GM19397 (cell line): ENCODE results near the gene SEMA3G.

ENCODE experiments used
- ATAC-seq: cut with Tn5 transposase; IDR thresholded peaks from one replicate; pipeline ENCODE4 v1.9.1; 2021; ENCODE audit warnings: mild to moderate bottlenecking, moderate library complexity; ENCODE audit not compliant: unreplicated experiment

The SEMA3G gene

GRCh38 chr3:52423173-52423572 lies 21.7 kb downstream of the SEMA3G start:
- ATAC-seq, result no peak

- ATAC-seq, result no peak
Measured at GRCh38 chr3:52422669-52423068, 22.2 kb downstream of the SEMA3G start.

DNA sequence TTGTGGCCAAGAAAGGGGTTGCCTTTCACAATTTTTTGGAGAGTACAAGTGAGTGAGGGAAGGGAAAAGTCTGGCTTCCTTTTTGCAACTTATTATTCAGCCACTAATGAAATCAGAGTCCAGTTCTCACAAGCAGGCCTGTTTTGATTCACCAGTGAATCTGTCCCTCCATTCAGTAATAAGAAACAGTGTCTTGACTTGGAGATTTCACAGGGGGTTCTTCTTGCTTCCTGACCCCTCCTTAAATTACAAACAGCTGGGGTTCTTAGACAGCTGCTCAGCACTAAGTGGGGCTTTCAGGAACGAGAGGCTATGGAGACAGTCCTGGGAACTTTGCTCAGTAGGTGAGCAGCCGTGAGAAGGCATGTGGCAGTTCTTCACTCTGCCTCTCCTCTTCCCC lies 24.5 kb downstream of the SEMA3G start:
- ATAC-seq, result no peak

GRCh38 chr3:52415800-52416199 lies 29.1 kb downstream of the SEMA3G start:
- no peak for ATAC-seq

DNA sequence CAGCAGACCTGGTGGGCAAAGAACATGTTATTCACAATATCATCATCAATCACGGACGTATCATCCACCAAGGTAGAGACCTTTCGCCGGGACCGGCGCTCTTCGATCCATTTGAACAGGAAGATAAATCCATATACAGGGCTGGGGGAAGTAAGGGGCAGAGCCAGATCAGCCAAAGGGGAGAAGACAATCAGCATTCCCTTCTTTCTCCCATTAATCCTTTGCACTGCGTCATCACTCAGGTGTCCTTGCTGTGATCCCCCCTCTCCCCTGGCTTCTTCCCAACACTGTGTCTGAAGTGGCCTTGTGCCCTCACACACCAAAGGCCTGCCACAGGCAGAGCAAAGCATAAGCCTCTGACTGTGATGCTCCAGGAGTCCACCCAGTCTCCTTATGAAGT lies 36.4 kb downstream of the SEMA3G start:
- ATAC-seq, result no peak

DNA sequence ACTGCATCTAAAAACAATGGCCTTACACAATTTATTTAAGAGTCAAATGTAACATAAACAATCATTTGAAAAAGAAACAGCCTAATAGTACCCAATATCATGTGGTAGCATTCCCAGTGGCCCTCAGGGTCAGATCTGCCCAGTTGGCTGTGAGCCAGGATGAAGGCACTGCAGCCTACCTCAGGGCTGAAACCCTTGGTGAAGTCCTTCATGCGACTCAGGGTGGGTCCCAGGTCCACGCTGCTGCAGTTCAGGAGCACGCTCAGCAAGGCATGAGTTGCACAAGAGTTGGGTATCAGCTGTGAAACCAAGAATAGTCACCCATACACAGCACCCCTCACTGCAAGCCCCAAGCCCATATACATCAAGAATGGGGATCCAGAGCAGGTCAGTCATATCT lies 37.1 kb downstream of the SEMA3G start:
- no peak for ATAC-seq

- ATAC-seq, result no peak
Measured at GRCh38 chr3:52406791-52407510, 38.0 kb downstream of the SEMA3G start.

DNA sequence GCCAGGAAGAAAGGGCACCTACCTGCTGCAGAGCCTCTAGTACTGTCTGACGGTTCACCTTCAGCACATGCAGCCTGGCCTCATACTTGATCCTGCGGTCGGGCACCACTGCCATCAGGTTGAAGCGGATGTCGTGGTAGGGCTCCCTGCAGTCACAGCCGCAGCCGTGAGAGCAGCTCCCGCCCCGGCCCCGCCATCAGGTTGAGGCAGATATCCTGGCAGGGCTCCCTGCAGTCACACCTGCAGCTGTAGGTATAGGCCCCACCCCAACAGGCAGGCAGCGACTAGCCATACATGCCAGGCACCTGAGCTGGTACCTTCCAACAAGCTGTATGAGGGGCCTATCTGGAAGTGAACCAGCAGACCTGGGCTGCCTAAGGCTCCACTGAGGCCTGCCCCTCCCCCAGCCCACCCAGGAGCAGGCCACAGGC lies 38.7 kb downstream of the SEMA3G start:
- ATAC-seq, result no peak

- no peak for ATAC-seq
Measured at GRCh38 chr3:52405601-52406110, 39.2 kb downstream of the SEMA3G start.

DNA sequence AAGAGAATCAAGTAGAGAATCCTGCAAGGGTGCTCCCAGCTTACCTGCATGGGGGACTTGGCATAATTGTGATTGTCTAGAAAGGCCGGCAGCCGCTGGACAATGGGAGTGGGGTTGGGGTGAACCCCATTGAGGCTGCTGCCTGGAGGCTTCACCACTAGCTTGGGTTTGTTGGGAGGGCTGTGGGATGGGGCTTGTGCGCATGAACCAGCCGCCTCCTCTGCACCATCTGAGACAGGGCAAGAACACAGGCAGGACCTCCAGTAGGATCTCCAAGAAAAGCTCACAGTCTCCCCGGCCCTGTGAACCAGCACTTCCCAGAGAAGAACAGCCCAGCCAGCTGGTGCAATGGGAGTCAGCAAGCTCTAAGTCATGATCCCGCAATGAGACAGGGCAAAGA lies 39.8 kb downstream of the SEMA3G start:
- no peak for ATAC-seq

DNA sequence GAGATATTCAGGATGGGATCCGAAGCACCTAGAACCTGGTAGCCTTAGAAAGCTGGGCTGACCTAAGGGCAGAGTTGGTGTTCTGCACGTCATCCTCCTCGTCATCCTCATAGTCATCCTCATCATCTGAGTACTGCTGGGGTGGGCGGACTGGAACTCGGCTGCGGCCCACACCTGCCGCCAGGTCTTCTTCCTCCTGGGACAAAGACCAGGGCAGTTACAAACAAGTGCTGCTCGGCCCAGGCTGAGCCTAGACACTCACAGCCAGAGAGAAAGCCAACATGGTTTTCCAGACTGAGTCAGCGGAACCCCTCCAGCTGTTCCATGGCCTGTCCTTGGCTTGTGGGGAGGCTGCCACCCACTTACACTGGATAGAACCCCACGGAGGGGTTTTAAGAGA lies 40.5 kb downstream of the SEMA3G start:
- ATAC-seq, result no peak

GRCh38 chr3:52403955-52404354 lies 40.9 kb downstream of the SEMA3G start:
- ATAC-seq, result no peak

GRCh38 chr3:52403271-52403841 lies 41.5 kb downstream of the SEMA3G start:
- ATAC-seq, result no peak

DNA sequence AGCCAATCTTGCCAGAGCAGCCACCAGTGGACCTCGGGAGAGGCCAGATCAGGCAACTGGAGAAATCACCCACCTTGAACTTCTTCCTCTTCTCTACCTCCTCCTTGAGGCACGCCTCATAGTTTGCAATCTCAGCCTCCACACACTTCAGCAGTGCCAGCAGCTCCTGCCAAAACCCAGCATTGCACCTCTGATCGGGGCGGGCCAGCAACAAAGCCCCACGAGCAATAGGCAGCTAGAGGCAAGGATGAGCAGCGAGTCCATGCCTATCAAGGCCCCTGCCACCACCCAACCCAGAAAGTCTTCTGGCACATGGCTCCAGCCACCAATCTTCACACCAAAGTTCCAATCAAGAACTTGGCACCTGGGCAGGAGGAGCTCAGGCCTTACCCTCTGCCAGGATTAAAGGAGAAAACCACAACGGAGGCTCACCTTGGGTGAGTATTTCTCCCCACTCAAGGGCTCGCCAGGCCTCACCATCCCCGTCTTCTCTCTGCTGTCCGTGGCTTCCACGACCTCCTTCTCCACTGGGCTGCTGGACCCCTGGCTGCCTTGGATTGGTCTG lies 42.1 kb downstream of the SEMA3G start:
- no peak for ATAC-seq

DNA sequence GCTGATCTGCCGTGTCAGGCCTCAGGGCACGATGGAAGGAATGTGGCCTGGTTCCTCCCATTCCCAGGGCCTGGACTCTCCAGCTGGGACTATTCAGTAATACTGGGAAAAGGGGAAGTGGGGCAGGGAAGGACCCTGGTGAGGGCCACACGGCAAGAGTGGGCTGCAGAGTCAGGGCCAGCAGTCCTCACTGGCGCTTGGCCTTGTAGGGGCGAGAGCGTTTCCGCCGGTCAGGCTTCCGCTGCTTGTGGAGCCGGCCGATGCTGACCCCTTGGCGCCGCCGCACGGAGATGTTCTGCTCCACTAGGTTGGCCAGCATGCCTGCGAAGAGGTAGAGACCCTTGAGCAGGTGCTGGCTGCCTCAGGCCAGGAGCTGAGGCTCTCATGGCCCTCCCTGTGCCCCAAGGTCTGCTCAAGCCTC lies 42.8 kb downstream of the SEMA3G start:
- ATAC-seq, result no peak

DNA sequence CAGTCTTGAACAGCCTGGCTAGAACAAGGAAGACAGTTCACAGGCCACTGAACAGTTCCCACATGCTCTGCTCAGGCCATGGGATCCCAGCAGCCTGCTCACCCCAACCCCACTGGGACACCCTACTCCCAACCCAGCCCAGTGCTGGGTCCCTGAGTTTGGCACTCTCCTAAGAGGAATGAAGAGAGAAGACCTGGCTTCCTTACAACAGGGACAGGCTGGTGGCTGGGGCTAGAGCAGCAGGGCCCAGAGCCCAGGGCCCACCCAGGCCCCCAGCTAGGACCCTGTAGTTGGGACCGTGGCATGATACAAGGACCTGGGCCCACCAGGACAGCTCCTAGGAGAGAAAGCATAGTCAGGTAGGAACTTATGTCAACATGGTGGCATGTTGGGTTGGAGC lies 43.4 kb downstream of the SEMA3G start:
- ATAC-seq, result no peak

GRCh38 chr3:52401021-52401420 lies 43.9 kb downstream of the SEMA3G start:
- no peak for ATAC-seq

- ATAC-seq, result no peak
Measured at GRCh38 chr3:52400275-52400793, 44.6 kb downstream of the SEMA3G start.

DNA sequence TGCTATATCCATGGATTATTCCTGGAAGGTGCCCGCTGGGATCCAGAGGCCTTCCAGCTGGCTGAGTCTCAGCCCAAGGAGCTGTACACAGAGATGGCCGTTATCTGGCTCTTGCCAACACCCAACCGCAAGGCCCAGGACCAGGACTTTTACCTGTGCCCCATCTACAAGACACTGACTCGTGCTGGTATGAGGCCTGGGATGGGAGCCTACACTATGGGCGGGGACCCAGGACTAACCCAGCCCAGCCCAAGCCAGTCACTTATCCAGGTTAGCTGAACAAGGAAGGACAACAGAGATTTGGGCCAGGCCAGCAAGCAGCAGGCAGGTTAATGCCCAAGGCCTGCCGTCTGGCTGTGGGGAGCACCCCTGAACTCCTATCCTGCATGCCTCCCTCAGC lies 45.3 kb downstream of the SEMA3G start:
- no peak for ATAC-seq

GRCh38 chr3:52399131-52399530 lies 45.8 kb downstream of the SEMA3G start:
- ATAC-seq, result no peak

GRCh38 chr3:52398670-52399081 lies 46.2 kb downstream of the SEMA3G start:
- no peak for ATAC-seq
